ENCODE measurements around the gene GORASP2.
A peak's percentile ranks its signal among the peaks of the same experiment; 100 is the strongest.
"Not testable (repeated sequence)": the region's sequence is repeated elsewhere in the genome, so short reads cannot be mapped to it uniquely, and the experiment has no call there.

Gene GORASP2
- total RNA-seq: 34.9 to 67.6 (median 53.2) reads per million in 18 experiments

DNA sequence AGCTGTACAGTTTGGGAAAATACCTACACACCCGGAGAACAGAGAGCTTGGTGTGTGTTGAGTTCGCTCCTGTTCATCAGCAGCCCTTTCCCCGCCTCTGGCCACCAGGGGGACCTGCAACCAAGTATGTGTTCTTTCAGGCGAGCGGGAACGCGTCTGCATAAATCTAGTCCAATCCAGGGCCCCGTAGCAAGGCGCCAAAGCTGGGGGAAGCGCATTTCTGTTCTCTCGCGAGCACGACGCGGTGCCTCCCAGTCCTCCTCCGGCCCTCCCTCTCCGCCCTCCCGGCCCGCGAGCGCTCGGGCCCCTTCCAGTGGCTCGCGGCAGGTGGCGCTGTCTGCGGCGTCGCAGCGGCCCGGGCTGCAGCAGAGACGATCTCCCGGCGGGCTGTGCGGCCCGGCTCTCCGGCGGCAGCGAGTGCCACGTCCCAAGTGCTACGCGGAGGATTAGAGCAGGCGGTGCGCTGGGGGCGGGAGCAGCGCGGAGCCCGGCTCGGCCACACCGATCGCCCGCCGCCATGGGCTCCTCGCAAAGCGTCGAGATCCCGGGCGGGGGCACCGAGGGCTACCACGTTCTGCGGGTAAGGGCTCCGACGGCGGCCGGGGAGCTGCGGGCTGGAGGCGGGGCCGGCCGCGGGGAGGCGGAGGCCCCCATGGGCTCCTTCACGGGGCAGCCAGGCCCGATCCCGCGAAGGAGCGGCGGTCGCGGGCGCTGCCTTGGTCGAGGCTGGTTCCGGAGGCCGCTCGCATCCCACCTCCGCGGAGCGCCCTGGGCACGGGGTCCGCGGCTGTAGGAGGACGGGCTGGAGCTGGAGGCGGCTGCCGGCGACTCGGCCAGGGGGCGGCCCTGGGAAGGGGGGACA lies at the start of gene GORASP2:
Gene GORASP2 (plus strand): TSS at position 430 of the 862 bp plus-strand sequence. CDS start 88 bp downstream, at position 518.
- peak; percentile 99 to 100 for DNase-seq

DNA sequence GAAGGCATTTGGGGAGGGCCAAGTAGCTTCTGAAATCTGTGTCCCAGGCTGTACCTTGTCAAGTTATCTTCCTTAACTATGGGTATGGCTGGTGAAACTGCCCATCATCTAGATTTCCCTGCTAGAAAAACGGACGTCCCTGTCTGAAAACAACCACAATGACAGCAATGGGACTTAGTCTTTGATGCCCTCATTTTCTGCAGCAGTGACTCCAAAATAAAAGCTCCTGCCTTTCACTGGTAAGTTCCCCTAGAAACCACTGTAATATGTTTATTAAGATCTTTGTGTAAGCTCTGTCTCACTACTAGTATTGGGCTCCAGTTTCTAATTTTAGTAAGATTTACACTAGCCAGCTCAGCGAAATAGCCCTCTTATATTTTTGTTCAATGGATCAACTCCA lies 47.2 kb upstream of the GORASP2 start:
- no peak for DNase-seq

DNA sequence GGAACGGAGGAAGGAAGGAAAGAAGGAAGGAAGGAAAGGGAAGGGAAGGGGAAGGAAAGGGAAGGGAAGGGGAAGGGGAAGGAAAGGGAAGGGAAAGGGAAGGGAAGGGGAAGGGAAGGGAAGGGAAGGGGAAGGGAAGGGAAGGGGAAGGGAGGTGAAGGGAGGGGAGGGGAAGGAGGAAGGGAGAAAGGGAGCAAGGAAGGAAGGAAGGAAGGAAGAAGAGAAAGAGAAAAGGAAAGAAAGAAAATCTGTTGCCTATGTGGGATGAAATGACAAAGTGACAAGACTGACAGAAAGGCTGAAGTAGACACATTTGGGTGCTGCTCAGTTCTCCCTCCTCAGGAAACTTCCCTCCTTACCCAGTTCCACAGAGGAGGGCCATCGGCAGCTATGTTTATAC lies 46.3 kb upstream of the GORASP2 start:
- DNase-seq: no peak

- DNase-seq: no peak
Observed at GRCh38 chr2:170883683-170884082, 45.4 kb upstream of the GORASP2 start.

DNA sequence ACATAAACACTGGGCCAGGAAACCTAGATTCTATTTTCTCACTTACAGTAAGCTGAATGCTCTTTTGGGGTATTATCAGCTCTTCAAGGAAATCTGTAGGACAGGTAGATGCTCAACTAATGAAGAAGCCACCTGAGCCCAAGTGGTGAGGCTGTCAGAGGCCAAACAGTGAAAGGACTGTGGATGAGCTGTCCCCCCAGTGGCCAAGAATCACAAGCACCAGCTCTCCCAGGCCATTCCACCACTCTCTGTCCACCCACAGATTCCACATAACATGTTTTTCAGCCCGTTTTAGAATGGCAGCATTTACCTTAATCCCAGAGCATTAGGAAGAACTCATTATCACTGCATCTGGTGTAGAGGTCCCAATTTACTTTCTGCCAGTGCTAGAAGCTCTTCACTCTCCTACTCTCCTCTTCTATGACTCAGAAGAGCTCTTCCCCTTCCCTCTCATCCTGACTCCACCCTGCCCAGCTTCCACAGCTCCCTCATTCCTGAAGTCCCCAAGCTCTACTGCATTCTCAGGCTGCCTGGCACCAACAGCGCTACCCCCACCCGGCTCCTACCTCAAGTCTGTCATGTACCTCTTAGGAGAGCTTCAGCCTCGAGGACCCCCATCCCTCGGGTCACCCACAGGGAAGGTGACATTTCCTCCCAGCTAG lies 43.8 kb upstream of the GORASP2 start:
- DNase-seq: no peak

DNA sequence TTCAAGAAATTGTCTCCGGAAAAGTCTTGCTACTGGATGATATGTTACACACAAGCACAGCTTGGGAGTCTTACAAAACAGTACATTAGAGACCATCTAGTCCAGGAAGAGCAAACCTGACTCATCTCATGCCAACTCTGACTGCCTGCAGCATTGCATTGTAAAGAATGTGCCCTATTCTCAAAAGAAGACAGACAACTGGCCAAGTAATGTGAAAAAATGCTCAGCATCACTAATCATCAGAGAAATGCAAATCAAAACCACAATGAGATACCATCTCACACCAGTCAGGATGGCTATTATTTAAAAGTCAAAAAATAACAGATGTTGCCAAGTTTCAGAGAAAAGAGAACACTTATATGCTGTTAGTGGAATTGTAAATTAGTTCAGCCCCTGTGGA lies 42.7 kb upstream of the GORASP2 start:
- no peak for DNase-seq

- DNase-seq: no peak
Observed at GRCh38 chr2:170887496-170887895, 41.6 kb upstream of the GORASP2 start.

GRCh38 chr2:170887896-170888295 lies 41.2 kb upstream of the GORASP2 start:
- DNase-seq: no peak

GRCh38 chr2:170891893-170892292 lies 37.2 kb upstream of the GORASP2 start:
- no peak for DNase-seq

GRCh38 chr2:170892391-170892951 lies 36.6 kb upstream of the GORASP2 start:
- no peak for DNase-seq

- no peak for DNase-seq
Observed at GRCh38 chr2:170895023-170895757, 33.9 kb upstream of the GORASP2 start.

- no peak for DNase-seq
Observed at GRCh38 chr2:170896622-170897021, 32.4 kb upstream of the GORASP2 start.

GRCh38 chr2:170897108-170897507 lies 31.9 kb upstream of the GORASP2 start:
- DNase-seq: no peak

DNA sequence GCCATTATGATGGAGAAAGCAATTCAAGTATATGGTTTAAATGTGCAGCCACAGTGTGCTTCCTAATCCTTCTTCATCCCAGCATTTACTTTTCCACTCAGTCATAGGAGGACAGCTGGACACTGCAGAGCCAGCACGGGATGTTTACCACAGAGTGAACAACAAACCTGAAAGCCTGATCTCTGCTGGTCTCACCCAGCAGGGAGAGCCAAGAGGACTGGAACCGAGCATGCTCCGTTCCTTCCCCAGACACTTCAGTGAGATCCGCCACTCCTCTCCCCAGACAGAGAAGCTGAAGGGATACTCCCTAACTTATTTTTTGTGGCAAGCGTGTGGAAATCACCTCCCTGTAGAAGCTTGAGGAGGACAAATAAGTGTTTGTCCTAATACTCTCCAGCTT lies 23.2 kb upstream of the GORASP2 start:
- no peak for DNase-seq

DNA sequence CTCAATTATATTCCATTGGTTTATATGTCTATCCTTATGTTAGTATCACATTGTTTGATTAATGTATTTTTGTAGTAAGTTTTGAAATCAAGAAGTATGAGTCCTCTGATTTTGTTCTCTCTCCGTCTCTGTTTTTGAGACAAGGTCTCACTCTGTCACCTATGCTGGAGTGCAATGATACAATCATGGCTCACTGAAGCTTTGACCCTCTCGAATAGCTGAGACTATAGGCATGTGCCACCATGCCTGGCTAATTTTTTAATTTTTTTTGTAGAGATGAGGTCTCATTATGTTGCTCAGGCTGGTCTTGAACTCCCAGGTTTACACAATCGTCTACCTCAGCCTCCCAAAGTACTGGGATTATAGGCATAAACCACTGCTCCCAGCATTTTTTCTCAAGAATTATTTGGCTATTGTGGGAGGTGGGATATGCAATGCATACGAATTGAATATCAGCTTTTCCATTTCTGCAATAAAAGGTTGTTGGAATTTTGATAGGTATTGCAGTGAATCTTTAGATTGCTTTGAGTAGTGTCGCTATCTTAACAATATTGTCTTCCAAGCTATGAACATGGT lies 17.7 kb upstream of the GORASP2 start:
- no peak for DNase-seq

DNA sequence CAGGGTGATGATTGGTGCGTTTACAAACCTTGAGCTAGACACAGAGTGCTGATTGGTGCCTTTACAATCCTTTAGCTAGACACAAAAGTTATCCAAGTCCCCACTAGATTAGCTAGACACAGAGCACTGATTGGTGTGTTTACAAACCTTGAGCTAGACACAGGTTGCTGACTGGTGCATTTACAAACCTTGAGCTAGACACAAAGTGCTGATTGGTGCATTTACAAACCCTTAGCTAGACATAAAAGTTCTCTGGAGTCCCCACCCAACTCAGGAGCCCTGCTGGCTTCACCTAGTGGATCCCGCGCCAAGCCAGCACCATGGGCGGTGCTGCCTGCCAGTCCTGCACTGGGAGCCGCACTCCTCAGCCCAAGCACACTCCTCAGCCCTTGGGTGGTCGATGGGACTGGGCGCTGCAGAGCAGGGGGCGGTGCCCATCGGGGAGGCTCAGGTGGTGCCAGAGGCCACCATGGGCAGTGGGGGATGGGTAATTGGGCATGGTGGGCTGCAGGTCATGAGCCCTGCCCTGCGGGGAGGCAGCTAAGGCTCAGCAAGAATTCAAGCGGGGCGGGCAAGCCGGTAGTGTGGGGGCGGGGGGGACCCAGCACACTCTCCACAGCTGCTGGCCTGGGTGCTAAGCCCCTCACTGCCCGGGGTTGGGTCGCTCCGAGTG lies 13.9 kb upstream of the GORASP2 start:
- not testable (repeated sequence) for DNase-seq

- DNase-seq: no peak
Observed at GRCh38 chr2:170917219-170917913, 11.7 kb upstream of the GORASP2 start.

DNA sequence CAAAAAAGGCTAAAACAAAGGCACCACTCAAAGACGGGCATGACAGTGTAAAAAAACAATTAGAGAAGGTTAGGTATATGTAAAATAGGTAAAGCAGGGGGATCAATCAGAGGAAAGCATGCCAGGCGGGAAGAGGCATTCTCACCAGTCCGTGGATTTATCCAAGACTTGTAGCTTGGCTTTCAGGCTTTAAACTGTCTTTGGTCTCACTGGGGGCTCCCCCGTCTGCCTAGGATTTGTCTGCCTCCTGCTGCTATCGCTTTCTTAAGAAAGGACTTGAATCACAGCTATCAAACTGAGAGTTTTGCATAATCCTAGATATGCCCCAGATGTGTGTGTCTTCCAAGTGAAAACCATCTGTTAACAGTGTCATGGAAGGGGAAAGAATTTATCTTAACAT lies 11.1 kb upstream of the GORASP2 start:
- DNase-seq: no peak

DNA sequence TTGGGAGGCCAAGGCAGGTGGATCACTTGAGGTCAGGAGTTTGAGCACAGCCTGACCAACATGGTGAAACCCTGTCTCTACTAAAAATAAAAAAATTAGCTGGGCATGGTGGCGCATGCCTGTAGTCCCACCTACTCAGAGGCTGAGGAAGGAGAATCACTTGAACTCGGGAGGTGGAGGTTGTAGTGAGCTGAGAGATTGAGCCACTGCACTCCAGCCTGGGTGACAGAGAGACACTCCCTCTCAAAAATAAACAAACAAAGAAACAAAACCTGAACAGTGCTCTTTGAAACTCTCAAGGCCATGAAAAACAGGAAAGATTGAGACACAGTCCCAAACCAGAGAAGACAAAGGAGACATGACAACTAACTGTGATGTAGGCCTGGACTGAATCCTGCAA lies 7.2 kb upstream of the GORASP2 start:
- not testable (repeated sequence) for DNase-seq

DNA sequence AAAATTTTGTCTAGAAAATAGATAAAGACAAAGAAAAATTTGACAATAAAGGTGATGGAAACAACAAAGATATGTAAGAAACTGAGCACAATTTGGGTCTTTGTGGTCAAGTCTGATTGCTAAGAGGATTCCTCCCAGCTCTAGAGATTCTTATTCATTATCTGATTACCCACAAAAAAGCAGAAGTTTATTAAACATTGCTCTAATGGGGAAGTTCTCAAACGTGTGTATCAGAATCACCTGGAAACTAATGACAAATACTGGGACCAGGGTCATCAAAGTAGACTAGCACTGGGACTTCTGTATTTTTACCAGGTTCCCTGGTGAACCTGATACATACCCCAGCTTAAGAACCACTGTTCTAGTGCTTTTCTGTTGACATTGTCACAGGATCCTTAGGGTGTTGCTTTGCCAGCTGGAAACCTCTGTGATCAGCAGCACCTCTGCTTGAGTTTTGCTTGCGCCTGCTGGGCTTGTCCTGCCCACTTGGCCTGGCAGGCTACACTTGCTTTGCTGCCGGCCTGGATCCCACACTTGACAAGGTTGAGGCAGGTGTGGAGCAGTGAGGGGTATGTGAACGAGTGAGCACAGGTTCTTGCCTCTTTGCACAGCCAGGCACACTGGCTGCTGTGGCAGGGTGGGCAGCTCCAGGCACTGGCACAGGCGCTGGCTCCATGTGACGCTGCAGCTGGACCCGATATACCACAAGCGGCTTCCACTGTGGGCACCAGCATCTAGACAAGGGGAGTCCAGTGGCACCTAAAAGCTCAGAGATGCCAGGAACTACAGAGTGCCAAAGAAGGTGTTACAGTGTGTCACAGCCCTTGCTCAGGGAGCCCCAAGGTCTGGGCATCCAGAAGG lies 6.2 kb upstream of the GORASP2 start:
- DNase-seq: peak in 1 of 2 donors; percentile 12
